ENCODE results near the gene SLC3A2. TPM values are rescaled to one million over a fixed set of nuclear protein-coding genes. Genes with fewer than 3 reads are reported as not detected.

Gene SLC3A2
- total RNA-seq, 2 donors from 2014 or later: 138 to 739 TPM

DNA sequence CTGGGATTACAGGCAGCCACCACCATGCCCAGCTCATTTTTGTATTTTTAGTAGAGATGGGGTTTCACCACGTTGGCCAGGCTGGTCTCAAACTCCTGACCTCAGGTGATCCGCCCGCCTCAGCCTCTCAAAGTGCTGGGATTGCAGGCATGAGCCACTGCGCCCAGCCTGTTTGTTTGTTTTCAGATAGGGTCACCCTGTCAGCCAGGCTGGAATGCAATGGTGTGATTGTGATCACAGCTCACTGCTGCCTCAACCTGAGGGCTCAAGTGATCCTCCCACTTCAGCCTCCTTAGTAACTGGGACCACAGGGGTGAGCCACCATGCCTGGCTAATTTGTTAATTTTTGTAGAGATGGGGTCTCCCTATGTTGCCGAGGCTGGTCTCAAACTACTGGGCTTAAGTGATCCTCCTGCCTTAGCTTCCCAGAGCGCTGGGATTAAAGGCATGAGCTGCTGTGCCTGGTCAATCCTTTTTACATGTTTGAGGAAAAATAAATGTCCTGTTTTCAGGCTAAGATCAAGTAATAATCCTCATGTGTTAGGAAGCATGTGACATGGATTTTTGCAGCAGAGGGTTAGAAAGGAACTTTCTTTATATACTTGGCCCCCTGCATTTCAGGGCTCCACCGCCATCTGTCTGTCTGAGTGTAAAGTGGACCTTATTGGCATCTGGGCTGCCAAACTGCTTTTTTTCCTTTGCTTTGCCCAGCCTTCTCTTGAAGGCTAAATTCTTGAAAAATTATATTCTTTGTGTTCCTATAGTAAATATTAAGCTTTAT is 4.8 kb upstream of the SLC3A2 start:
- no peaks in the 10 kb centered on the region for H3K27me3 ChIP-seq (replicated peaks; ENCODE audit: insufficient read depth)
- no peak overlapping the region for H3K4me3 ChIP-seq
- TF ChIP-seq, protein P1, sequence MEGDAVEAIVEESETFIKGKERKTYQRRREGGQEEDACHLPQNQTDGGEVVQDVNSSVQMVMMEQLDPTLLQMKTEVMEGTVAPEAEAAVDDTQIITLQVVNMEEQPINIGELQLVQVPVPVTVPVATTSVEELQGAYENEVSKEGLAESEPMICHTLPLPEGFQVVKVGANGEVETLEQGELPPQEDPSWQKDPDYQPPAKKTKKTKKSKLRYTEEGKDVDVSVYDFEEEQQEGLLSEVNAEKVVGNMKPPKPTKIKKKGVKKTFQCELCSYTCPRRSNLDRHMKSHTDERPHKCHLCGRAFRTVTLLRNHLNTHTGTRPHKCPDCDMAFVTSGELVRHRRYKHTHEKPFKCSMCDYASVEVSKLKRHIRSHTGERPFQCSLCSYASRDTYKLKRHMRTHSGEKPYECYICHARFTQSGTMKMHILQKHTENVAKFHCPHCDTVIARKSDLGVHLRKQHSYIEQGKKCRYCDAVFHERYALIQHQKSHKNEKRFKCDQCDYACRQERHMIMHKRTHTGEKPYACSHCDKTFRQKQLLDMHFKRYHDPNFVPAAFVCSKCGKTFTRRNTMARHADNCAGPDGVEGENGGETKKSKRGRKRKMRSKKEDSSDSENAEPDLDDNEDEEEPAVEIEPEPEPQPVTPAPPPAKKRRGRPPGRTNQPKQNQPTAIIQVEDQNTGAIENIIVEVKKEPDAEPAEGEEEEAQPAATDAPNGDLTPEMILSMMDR (IDR thresholded peaks at IDR 0.05): no peak
- no peaks in the 10 kb centered on the region for H3K36me3 ChIP-seq
- peaks cover 10 to 18% of the 10 kb centered on the region in 2 donors for H3K4me1 ChIP-seq (ENCODE audit: control insufficient read depth in 1 of 2, low read depth in 2 of 2)
- no peaks in the 10 kb centered on the region for H3K9me3 ChIP-seq
- ATAC-seq (ENCODE audit: insufficient number of reproducible peaks, low FRiP score, low read depth): no peak
- no peak overlapping the region for H3K27ac ChIP-seq
- no peak for DNase-seq (ENCODE audit: low spot score)

DNA sequence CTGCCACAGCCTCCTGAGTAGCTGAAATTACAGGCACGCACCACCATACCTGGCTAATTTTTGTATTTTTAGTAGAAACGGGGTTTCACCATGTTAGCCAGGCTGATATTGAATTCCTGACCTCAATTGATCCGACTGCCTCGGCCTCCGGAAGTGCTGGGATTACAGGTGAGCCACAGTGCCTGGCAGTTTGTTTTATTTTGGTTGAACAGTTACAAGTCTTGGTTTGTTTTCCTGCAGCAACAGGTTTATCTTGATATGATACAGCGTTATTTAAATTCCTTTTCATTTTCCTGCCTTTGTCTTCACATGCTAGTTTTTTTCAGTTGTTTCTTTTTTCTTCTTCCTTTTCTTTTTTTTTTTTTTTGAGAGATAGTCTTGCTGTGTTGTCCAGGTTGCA is 4.0 kb upstream of the SLC3A2 start:
- no peak for DNase-seq (ENCODE audit: low spot score)
- no peaks in the 10 kb centered on the region for H3K27me3 ChIP-seq (replicated peaks; ENCODE audit: insufficient read depth)
- ATAC-seq (ENCODE audit: insufficient number of reproducible peaks, low FRiP score, low read depth): no peak
- H3K27ac ChIP-seq: no peak overlapping the region
- peaks cover 10 to 18% of the 10 kb centered on the region in 2 donors for H3K4me1 ChIP-seq (ENCODE audit: control insufficient read depth in 1 of 2, low read depth in 2 of 2)
- TF ChIP-seq, protein P1 (IDR thresholded peaks at IDR 0.05): no peak
- H3K4me3 ChIP-seq: no peak overlapping the region
- H3K9me3 ChIP-seq: no peaks in the 10 kb centered on the region
- H3K36me3 ChIP-seq: no peaks in the 10 kb centered on the region

GRCh38 chr11:62879235-62879978 is 1.3 kb upstream of the SLC3A2 start:
- ATAC-seq (ENCODE audit: insufficient number of reproducible peaks, low FRiP score, low read depth): no peak
- TF ChIP-seq, protein P1 (IDR thresholded peaks at IDR 0.05): no peak

DNA sequence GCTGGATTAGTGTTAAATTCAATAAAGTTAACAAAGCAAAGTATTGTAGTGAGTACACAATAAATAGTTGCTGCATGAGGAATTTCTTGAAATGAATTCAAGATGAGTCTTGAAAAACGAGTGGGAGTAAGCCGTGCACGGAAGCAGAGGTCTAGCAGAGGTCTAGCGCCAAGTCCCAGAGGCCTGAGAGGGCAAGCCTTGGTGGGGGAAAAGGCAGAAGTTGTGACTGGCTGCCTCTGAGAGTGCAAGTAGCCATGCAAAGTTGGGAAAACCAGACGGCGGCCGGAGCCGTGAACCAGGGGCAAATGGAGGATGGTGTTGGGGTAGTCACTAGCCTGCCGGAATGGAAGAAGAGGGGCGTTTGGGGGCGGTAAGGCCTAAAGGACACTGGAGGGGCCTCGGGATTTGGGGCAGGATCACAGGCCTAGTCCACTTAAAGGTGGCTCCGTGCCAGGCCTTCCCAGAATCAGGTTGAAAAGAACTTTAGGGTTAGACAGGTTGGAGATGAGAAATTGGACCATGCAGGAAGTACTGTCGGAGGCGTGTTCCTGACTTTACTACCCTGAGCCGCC is 379 bp upstream of the SLC3A2 start:
- H3K27ac ChIP-seq: peak overlapping the region; percentile 93 to 98
- ATAC-seq (ENCODE audit: insufficient number of reproducible peaks, low FRiP score, low read depth) (peak; percentile 43), DNase-seq (ENCODE audit: low spot score) (peak; percentile 55)
- H3K36me3 ChIP-seq: peaks cover 27% of the 10 kb centered on the region
- H3K4me3 ChIP-seq: peak overlapping the region; percentile 79
- H3K4me1 ChIP-seq (ENCODE audit: control insufficient read depth in 1 of 2, low read depth in 2 of 2): peaks cover 31 to 51% of the 10 kb centered on the region in 2 donors
- TF ChIP-seq, protein P1 (IDR thresholded peaks at IDR 0.05): no peak
- H3K9me3 ChIP-seq: no peaks in the 10 kb centered on the region
- no peaks in the 10 kb centered on the region for H3K27me3 ChIP-seq (replicated peaks; ENCODE audit: insufficient read depth)

More at GRCh38 chr11:62879235-62879978, 1.3 kb upstream of the SLC3A2 start:
- H3K27me3 ChIP-seq (replicated peaks; ENCODE audit: insufficient read depth): no peaks in the 10 kb centered on the region
- peak overlapping the region; percentile 79 for H3K4me3 ChIP-seq
- H3K9me3 ChIP-seq: no peaks in the 10 kb centered on the region
- DNase-seq (ENCODE audit: low spot score): no peak
- H3K36me3 ChIP-seq: peaks cover 20% of the 10 kb centered on the region
- H3K27ac ChIP-seq: peak overlapping the region; percentile 93 to 98
- peaks cover 31 to 45% of the 10 kb centered on the region in 2 donors for H3K4me1 ChIP-seq (ENCODE audit: control insufficient read depth in 1 of 2, low read depth in 2 of 2)

Measured in thoracic aorta (tissue), 2 donors.